Mammary epithelial cell (primary cell): ENCODE data around the gene INSR.

Experiments
- EZH2 ChIP-seq: IDR thresholded peaks from 2 replicates; pipeline ENCODE4 v1.6.1; 2012; ENCODE audit warnings: low read length, inconsistent platforms, borderline replicate concordance
- TF ChIP-seq, protein P1 (sequence below), 2 donors: IDR thresholded peaks in 1 of 2; conservative IDR thresholded peaks in 1 of 2; 2 replicates each; pipeline ENCODE4 v1.5.1; 2011 to 2012; ENCODE audit warnings: inconsistent platforms in 2 of 2, low read length in 2 of 2, mild to moderate bottlenecking in 2 of 2, control low read depth in 1 of 2, low read depth in 1 of 2; ENCODE audit not compliant: insufficient read depth in 1 of 2; ENCODE audit errors: extremely low read depth in 1 of 2

DNA sequence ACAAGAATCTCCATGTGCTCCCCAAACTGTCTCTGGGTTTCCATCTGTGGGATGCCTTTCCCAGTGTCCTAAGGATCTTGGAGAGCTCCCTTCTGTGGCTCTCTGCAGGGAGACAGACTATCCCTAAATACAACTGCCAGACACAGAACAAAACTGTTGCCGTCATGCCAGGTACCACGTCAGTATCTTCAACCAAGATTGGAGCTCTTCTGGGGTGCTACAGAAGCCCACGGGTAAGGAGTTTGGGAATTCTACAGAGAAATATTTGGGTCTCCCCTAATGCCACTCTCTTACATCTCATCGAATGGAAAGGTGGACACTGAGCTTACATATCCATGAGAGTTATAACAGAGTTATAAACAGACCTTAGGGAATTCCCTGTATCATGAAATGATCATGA, 230.9 kb downstream of the INSR start:
- TF ChIP-seq EZH2 = no peak
- TF ChIP-seq, protein P1, sequence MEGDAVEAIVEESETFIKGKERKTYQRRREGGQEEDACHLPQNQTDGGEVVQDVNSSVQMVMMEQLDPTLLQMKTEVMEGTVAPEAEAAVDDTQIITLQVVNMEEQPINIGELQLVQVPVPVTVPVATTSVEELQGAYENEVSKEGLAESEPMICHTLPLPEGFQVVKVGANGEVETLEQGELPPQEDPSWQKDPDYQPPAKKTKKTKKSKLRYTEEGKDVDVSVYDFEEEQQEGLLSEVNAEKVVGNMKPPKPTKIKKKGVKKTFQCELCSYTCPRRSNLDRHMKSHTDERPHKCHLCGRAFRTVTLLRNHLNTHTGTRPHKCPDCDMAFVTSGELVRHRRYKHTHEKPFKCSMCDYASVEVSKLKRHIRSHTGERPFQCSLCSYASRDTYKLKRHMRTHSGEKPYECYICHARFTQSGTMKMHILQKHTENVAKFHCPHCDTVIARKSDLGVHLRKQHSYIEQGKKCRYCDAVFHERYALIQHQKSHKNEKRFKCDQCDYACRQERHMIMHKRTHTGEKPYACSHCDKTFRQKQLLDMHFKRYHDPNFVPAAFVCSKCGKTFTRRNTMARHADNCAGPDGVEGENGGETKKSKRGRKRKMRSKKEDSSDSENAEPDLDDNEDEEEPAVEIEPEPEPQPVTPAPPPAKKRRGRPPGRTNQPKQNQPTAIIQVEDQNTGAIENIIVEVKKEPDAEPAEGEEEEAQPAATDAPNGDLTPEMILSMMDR (conservative IDR thresholded peaks at IDR 0.05 in 1 of 2, IDR thresholded peaks at IDR 0.05 in 1 of 2; ENCODE audit: extremely low read depth in 1 of 2, insufficient read depth in 1 of 2, low read depth in 1 of 2, low read length in 2 of 2) = no peak
